Measurements from ENCODE around the gene RUNX1. TPM values are rescaled to one million over a fixed set of nuclear protein-coding genes. Genes with fewer than 3 reads are reported as not detected.

Gene RUNX1
- total RNA-seq, 1 donor = 40.9 TPM

GRCh38 chr21:34973685-34974084 lies 75.4 kb downstream of the RUNX1 start:
- Histone ChIP-seq H3K4me3 (ENCODE audit: insufficient read depth, low read length) (no peak overlapping the region), H3K27me3 (ENCODE audit: insufficient read depth, low read length) (no peaks in the 10 kb centered on the region), H3K36me3 (ENCODE audit: insufficient read depth, low read length) (no peaks in the 10 kb centered on the region), H4K20me1 (ENCODE audit: insufficient read depth, low read length) (no peaks in the 10 kb centered on the region), H3K27ac (ENCODE audit: low read depth, low read length) (no peak overlapping the region), H3K9me3 (ENCODE audit: low read depth, low read length) (no peaks in the 10 kb centered on the region), H3K4me2 (ENCODE audit: insufficient read depth, low read length) (no peak overlapping the region), H3K4me1 (ENCODE audit: insufficient read depth, low read length) (no peaks in the 10 kb centered on the region), H3K79me2 (ENCODE audit: insufficient read depth, low read length) (peaks cover 2% of the 10 kb centered on the region), H2AFZ (ENCODE audit: low read length) (no peak overlapping the region)
- no peak for DNase-seq (ENCODE audit: insufficient read length, low spot score, missing footprints)
- TF ChIP-seq CTCF (IDR thresholded peaks at IDR 0.05; ENCODE audit: extremely low read depth, low read depth, low read length) = no peak

GRCh38 chr21:34971656-34972055 lies 77.4 kb downstream of the RUNX1 start:
- H3K9me3 ChIP-seq (ENCODE audit: low read depth, low read length) = no peaks in the 10 kb centered on the region
- no peak for DNase-seq (ENCODE audit: insufficient read length, low spot score, missing footprints)
- H3K4me1 ChIP-seq (ENCODE audit: insufficient read depth, low read length) = no peaks in the 10 kb centered on the region
- H3K4me2 ChIP-seq (ENCODE audit: insufficient read depth, low read length) = no peak overlapping the region
- no peak for TF ChIP-seq CTCF (IDR thresholded peaks at IDR 0.05; ENCODE audit: extremely low read depth, low read depth, low read length)
- no peaks in the 10 kb centered on the region for H3K36me3 ChIP-seq (ENCODE audit: insufficient read depth, low read length)
- no peaks in the 10 kb centered on the region for H3K27me3 ChIP-seq (ENCODE audit: insufficient read depth, low read length)
- no peak overlapping the region for H3K4me3 ChIP-seq (ENCODE audit: insufficient read depth, low read length)
- H4K20me1 ChIP-seq (ENCODE audit: insufficient read depth, low read length) = peaks cover 5% of the 10 kb centered on the region
- no peak overlapping the region for H3K27ac ChIP-seq (ENCODE audit: low read depth, low read length)
- H2AFZ ChIP-seq (ENCODE audit: low read length) = no peak overlapping the region
- peaks cover 2% of the 10 kb centered on the region for H3K79me2 ChIP-seq (ENCODE audit: insufficient read depth, low read length)

DNA sequence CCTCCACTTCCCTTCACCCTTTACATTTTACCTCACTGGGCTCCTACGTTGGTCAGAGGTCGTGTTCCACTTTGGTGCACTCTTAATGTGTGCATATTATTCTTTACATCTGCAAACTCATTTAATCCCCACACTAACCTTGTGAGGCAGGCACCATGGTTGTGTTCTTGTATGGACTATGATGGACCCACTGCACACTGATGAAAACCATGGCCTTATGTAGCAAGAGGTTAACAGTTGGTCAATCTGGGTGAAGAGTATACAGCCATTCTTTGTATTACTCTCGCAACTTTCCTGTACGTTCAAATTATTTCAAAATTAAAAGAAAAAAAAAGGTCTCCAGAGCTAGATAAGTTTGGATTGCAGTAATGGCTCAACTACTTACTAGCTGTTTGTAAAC lies 78.5 kb downstream of the RUNX1 start:
- H4K20me1 ChIP-seq (ENCODE audit: insufficient read depth, low read length) = peaks cover 8% of the 10 kb centered on the region
- H3K27me3 ChIP-seq (ENCODE audit: insufficient read depth, low read length) = no peaks in the 10 kb centered on the region
- no peak overlapping the region for H3K4me2 ChIP-seq (ENCODE audit: insufficient read depth, low read length)
- H2AFZ ChIP-seq (ENCODE audit: low read length) = no peak overlapping the region
- no peaks in the 10 kb centered on the region for H3K9me3 ChIP-seq (ENCODE audit: low read depth, low read length)
- DNase-seq (ENCODE audit: insufficient read length, low spot score, missing footprints) = no peak
- no peak overlapping the region for H3K27ac ChIP-seq (ENCODE audit: low read depth, low read length)
- H3K4me1 ChIP-seq (ENCODE audit: insufficient read depth, low read length) = peaks cover 3% of the 10 kb centered on the region
- peaks cover 2% of the 10 kb centered on the region for H3K79me2 ChIP-seq (ENCODE audit: insufficient read depth, low read length)
- no peak overlapping the region for H3K4me3 ChIP-seq (ENCODE audit: insufficient read depth, low read length)
- no peaks in the 10 kb centered on the region for H3K36me3 ChIP-seq (ENCODE audit: insufficient read depth, low read length)
- TF ChIP-seq CTCF (IDR thresholded peaks at IDR 0.05; ENCODE audit: extremely low read depth, low read depth, low read length) = no peak

DNA sequence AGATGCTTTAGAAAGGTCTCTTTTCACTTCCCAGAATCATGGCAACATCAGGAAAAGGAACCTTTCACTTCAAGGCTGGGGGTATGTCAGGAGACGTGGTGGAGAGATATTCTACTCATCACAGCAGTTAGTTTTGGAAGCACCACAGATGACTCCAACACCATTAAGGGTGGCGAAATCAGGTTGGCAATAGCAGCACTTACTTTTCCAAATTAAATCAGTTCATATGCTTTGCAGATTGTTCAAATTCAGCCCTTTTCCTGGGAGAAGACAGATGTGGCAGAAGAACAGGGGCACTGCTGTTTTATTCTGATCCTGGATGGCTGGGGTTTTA lies 79.0 kb downstream of the RUNX1 start:
- peaks cover 2% of the 10 kb centered on the region for H3K79me2 ChIP-seq (ENCODE audit: insufficient read depth, low read length)
- no peak overlapping the region for H2AFZ ChIP-seq (ENCODE audit: low read length)
- H3K4me3 ChIP-seq (ENCODE audit: insufficient read depth, low read length) = no peak overlapping the region
- H3K4me2 ChIP-seq (ENCODE audit: insufficient read depth, low read length) = no peak overlapping the region
- no peak for DNase-seq (ENCODE audit: insufficient read length, low spot score, missing footprints)
- no peak overlapping the region for H3K27ac ChIP-seq (ENCODE audit: low read depth, low read length)
- H3K4me1 ChIP-seq (ENCODE audit: insufficient read depth, low read length) = peaks cover 8% of the 10 kb centered on the region
- H4K20me1 ChIP-seq (ENCODE audit: insufficient read depth, low read length) = peaks cover 8% of the 10 kb centered on the region
- no peaks in the 10 kb centered on the region for H3K9me3 ChIP-seq (ENCODE audit: low read depth, low read length)
- no peak for TF ChIP-seq CTCF (IDR thresholded peaks at IDR 0.05; ENCODE audit: extremely low read depth, low read depth, low read length)
- H3K27me3 ChIP-seq (ENCODE audit: insufficient read depth, low read length) = no peaks in the 10 kb centered on the region
- no peaks in the 10 kb centered on the region for H3K36me3 ChIP-seq (ENCODE audit: insufficient read depth, low read length)

Measured in osteoblast (primary cell).